ENCODE measurements around the gene BLID. TPM values are rescaled to one million over a fixed set of nuclear protein-coding genes. Genes with fewer than 3 reads are reported as not detected.

The BLID gene
- total and polyA plus RNA-seq, 2 of the 8 experiments (the other 6 are each of a cell fraction or from before 2014, with no cell fraction given): not detected

GRCh38 chr11:122159861-122160260, 43.8 kb upstream of the BLID start:
- no peak overlapping the region for H3K23ac ChIP-seq (ENCODE audit: insufficient read length)
- H2BK5ac ChIP-seq (ENCODE audit: low read depth, low read length): no peak overlapping the region
- DNase-seq (ENCODE audit: low read depth in 1 of 2, low spot score in 2 of 2) (no peak), FAIRE-seq (no peak)
- no peak overlapping the region for H3K4ac ChIP-seq (replicated peaks; ENCODE audit: insufficient read length, low read depth, low read length)
- no peak overlapping the region for H3K56ac ChIP-seq (replicated peaks; ENCODE audit: insufficient read length, low read depth, low read length)
- H4K8ac ChIP-seq (ENCODE audit: extremely low read depth, insufficient read depth, low read length): no peak overlapping the region
- H3K36me3 ChIP-seq (ENCODE audit: control insufficient read depth in 2 of 4, insufficient read depth in 4 of 4, low read length in 3 of 4): no peaks in the 10 kb centered on the region
- no peaks in the 10 kb centered on the region for H3K23me2 ChIP-seq (ENCODE audit: low read depth, low read length)
- H3K4me1 ChIP-seq (replicated peaks in 1 of 4; ENCODE audit: control insufficient read depth in 3 of 4, insufficient read depth in 4 of 4, low read length in 3 of 4): peaks cover 0 to 7% (median 4%) of the 10 kb centered on the region in 4 experiments; a peak in 4 of 7 replicates
- no peaks in the 10 kb centered on the region for H3K27me3 ChIP-seq (replicated peaks in 1 of 4; ENCODE audit: control insufficient read depth in 3 of 4, extremely low read depth in 1 of 4, insufficient read depth in 3 of 4, low read length in 3 of 4)
- H3K18ac ChIP-seq (ENCODE audit: extremely low read depth, low read length): no peak overlapping the region
- no peaks in the 10 kb centered on the region for H3K9me3 ChIP-seq (ENCODE audit: insufficient read depth in 2 of 2, low read depth in 1 of 2, low read length in 1 of 2)
- no peaks in the 10 kb centered on the region for H3K79me2 ChIP-seq (ENCODE audit: control insufficient read depth in 1 of 2, insufficient read depth in 2 of 2, low read length in 2 of 2)
- peak overlapping the region; percentile 24; the same call in 1 of the 2 replicates for H2AFZ ChIP-seq (ENCODE audit: low read length)
- no peak overlapping the region for H2BK15ac ChIP-seq (ENCODE audit: low read length)
- H3K4me2 ChIP-seq (ENCODE audit: insufficient read depth in 1 of 2, low read depth in 2 of 2, low read length in 2 of 2): no peak overlapping the region
- POLR2A ChIA-PET (ENCODE audit: partially characterized antibody): no interaction called here
- H3K14ac ChIP-seq (ENCODE audit: insufficient read length): no peak overlapping the region
- H2BK12ac ChIP-seq (ENCODE audit: low read depth, low read length): no peak overlapping the region
- no peak overlapping the region for H4K91ac ChIP-seq (replicated peaks; ENCODE audit: insufficient read length, low read length)
- no peak overlapping the region for H3K27ac ChIP-seq (ENCODE audit: low read depth, low read length)
- H4K20me1 ChIP-seq (replicated peaks in 1 of 2; ENCODE audit: control insufficient read depth in 1 of 2, insufficient read depth in 2 of 2, low read length in 2 of 2): no peaks in the 10 kb centered on the region
- no peak overlapping the region for H3K9ac ChIP-seq (replicated peaks in 1 of 4; ENCODE audit: extremely low read depth in 1 of 4, low read depth in 3 of 4, low read length in 3 of 4)
- WGBS, 2 experiments (ENCODE audit: extremely low coverage in 1 of 2, insufficient coverage in 1 of 2, insufficient read length in 1 of 2, insufficient replicate concordance in 2 of 2, low coverage in 1 of 2, low lambda C conversion rate in 2 of 2, missing lambda C conversion rate in 1 of 2): 82% methylated on average over 2 of the region's 2 CpGs; no CpG with 5 or more reads in 1 of the 2 experiments
- no peaks in the 10 kb centered on the region for H3K79me1 ChIP-seq (ENCODE audit: low read depth, low read length)
- no peak overlapping the region for H4K5ac ChIP-seq (ENCODE audit: insufficient read length, low read depth, low read length)
- CTCF ChIA-PET (ENCODE audit: partially characterized antibody): no interaction called here
- H2BK120ac ChIP-seq (replicated peaks; ENCODE audit: low read depth, low read length): no peak overlapping the region
- H2BK20ac ChIP-seq (ENCODE audit: low read length): no peak overlapping the region
- H3K4me3 ChIP-seq (ENCODE audit: extremely low read depth in 1 of 4, insufficient read depth in 2 of 4, low read depth in 3 of 4, low read length in 4 of 4): no peak overlapping the region
- no peak overlapping the region for H2AK5ac ChIP-seq (ENCODE audit: low read depth, low read length)
- TF ChIP-seq EP300 (IDR thresholded peaks at IDR 0.05; ENCODE audit: borderline replicate concordance in 1 of 2, low read depth in 2 of 2, low read length in 2 of 2) (no peak), ASH2L (IDR thresholded peaks at IDR 0.05; ENCODE audit: low read length) (no peak), SRF (IDR thresholded peaks at IDR 0.05; ENCODE audit: low read depth, low read length) (no peak), TEAD4 (IDR thresholded peaks at IDR 0.05; ENCODE audit: low read depth, low read length) (no peak), BRCA1 (IDR thresholded peaks at IDR 0.05; ENCODE audit: low read depth, low read length) (no peak), YY1 (IDR thresholded peaks at IDR 0.05; ENCODE audit: low read depth, low read length) (no peak), SIX5 (IDR thresholded peaks at IDR 0.05; ENCODE audit: low read depth, low read length) (no peak)
